Caco-2 (cell line): ENCODE results near the gene SELENOO. TPM values are rescaled to one million over a fixed set of nuclear protein-coding genes. Genes with fewer than 3 reads are reported as not detected.

Experiments used
- BruUV-seq: library from RNA; stranded (reverse); fragments of 400-500 nt; replicated peaks from 2 replicates; lab custom pipeline; 2021; lab: Mats Ljungman, UMichigan
- CTCF ChIA-PET: fragments of 300-600 bp; sonication (Branson Sonifier 250); formaldehyde crosslinking; loops from one replicate; lab custom pipeline; 2022; ENCODE audit warnings: antibody characterized with exemption; lab: Charles Lee
- POLR2A ChIA-PET: fragments of 300-600 bp; sonication (Branson Sonifier 250); formaldehyde crosslinking; loops from one replicate; lab custom pipeline; 2022; ENCODE audit warnings: antibody characterized with exemption; lab: Charles Lee
- DNase-seq, 2 experiments: peaks; one replicate each; pipeline versions ENCODE4 v3.0.0 to v3.0.0-alpha.2; 2020 to 2022
- H3K27me3 ChIP-seq: replicated peaks from 2 replicates; pipeline ENCODE4 v1.6.0; 2011; ENCODE audit warnings: low read length; ENCODE audit not compliant: control insufficient read depth, insufficient read depth
- H3K36me3 ChIP-seq: 2 replicates; pipeline ENCODE4 v1.5.1; 2011; ENCODE audit warnings: low read length; ENCODE audit not compliant: control insufficient read depth, insufficient read depth
- H3K4me1 ChIP-seq: fragments of 250-450 bp; sonication (Bioruptor Pico); 2 replicates; pipeline ENCODE4 v1.5.1; 2020; ENCODE audit warnings: mild to moderate bottlenecking
- H3K4me3 ChIP-seq: 2 replicates; pipeline ENCODE4 v1.5.1; 2011; ENCODE audit warnings: low read depth, mild to moderate bottlenecking, control low read depth, low read length
- H3K9me3 ChIP-seq: fragments of 250-450 bp; sonication (Bioruptor Pico); 2 replicates; pipeline ENCODE4 v1.5.1; 2020; ENCODE audit warnings: mild to moderate bottlenecking, moderate library complexity
- H3K27ac Mint-ChIP-seq: one replicate; pipeline ENCODE4 v1.8.0; 2022; ENCODE audit warnings: mixed read lengths; ENCODE audit not compliant: unreplicated experiment
- H3K27me3 Mint-ChIP-seq: one replicate; pipeline ENCODE4 v1.8.0; 2022; ENCODE audit warnings: mixed read lengths; ENCODE audit not compliant: insufficient read depth, unreplicated experiment
- H3K36me3 Mint-ChIP-seq: one replicate; pipeline ENCODE4 v1.8.0; 2022; ENCODE audit warnings: mild to moderate bottlenecking, mixed read lengths; ENCODE audit not compliant: insufficient read depth, unreplicated experiment
- H3K4me1 Mint-ChIP-seq: one replicate; pipeline ENCODE4 v1.8.0; 2022; ENCODE audit warnings: low read depth, mixed read lengths; ENCODE audit not compliant: unreplicated experiment
- H3K4me3 Mint-ChIP-seq: one replicate; pipeline ENCODE4 v1.8.0; 2022; ENCODE audit warnings: mild to moderate bottlenecking, moderate library complexity, mixed read lengths; ENCODE audit not compliant: unreplicated experiment
- H3K9me3 Mint-ChIP-seq: one replicate; pipeline ENCODE4 v1.8.0; 2022; ENCODE audit warnings: mixed read lengths; ENCODE audit not compliant: unreplicated experiment
- CTCF ChIP-seq, 2 experiments: fragments of 200-600 bp in 1 of 2; IDR thresholded peaks; 1 replicate in 1 of 2; 2 replicates in 1 of 2; pipeline versions ENCODE4 v1.5.1 to v1.8.0; 2011 to 2022; ENCODE audit warnings: antibody characterized with exemption in 1 of 2, control low read depth in 1 of 2, inconsistent platforms in 1 of 2, low read depth in 1 of 2, low read length in 1 of 2, mild to moderate bottlenecking in 1 of 2, moderate library complexity in 1 of 2; ENCODE audit not compliant: insufficient read depth in 1 of 2, severe bottlenecking in 1 of 2, unreplicated experiment in 1 of 2
- intact Hi-C: fragments of 100-400 bp; cut with micrococcal nuclease; formaldehyde crosslinking; loops from one replicate; pipeline ENCODE4 v1.10.0; 2022; ENCODE audit not compliant: unreplicated experiment
- total RNA-seq: library from RNA; stranded (reverse); gene quantifications from 2 replicates; pipeline ENCODE4 v1.2.3, GENCODE V29; 2022

Gene SELENOO
- total RNA-seq, 1 experiment from 2014 or later = 29.3 TPM

GRCh38 chr22:50160947-50161346 lies 39.9 kb upstream of the SELENOO start:
- Mint-ChIP-seq H3K27ac (no peak overlapping the region), H3K36me3 (no peaks in the 10 kb centered on the region), H3K9me3 (no peaks in the 10 kb centered on the region), H3K4me1 (no peaks in the 10 kb centered on the region), H3K27me3 (peaks cover 5% of the 10 kb centered on the region), H3K4me3 (no peak overlapping the region)
- no peak overlapping the region for H3K4me3 ChIP-seq
- no peaks in the 10 kb centered on the region for H3K9me3 ChIP-seq
- DNase-seq = no peak
- ChIA-PET CTCF (no interaction called here), POLR2A (no interaction called here)
- no TSS peak for BruUV-seq
- H3K27me3 ChIP-seq = no peaks in the 10 kb centered on the region; the same call in 1 of the 2 replicates
- H3K4me1 ChIP-seq = no peaks in the 10 kb centered on the region
- H3K36me3 ChIP-seq = no peaks in the 10 kb centered on the region
- intact Hi-C loops = no loop called here
- TF ChIP-seq CTCF (IDR thresholded peaks at IDR 0.05; ENCODE audit: insufficient read depth in 1 of 2, low read depth in 1 of 2, low read length in 1 of 2, severe bottlenecking in 1 of 2, unreplicated experiment in 1 of 2) = no peak

GRCh38 chr22:50161508-50162390 lies 39.1 kb upstream of the SELENOO start:
- intact Hi-C loops = no loop called here
- Histone ChIP-seq H3K4me1 (no peaks in the 10 kb centered on the region), H3K36me3 (no peaks in the 10 kb centered on the region), H3K4me3 (no peak overlapping the region), H3K27me3 (no peaks in the 10 kb centered on the region; the same call in 1 of the 2 replicates), H3K9me3 (no peaks in the 10 kb centered on the region)
- Mint-ChIP-seq H3K4me1 (no peaks in the 10 kb centered on the region), H3K36me3 (no peaks in the 10 kb centered on the region), H3K27ac (no peak overlapping the region), H3K9me3 (no peaks in the 10 kb centered on the region), H3K4me3 (no peak overlapping the region), H3K27me3 (peaks cover 5% of the 10 kb centered on the region)
- no peak for TF ChIP-seq CTCF (IDR thresholded peaks at IDR 0.05; ENCODE audit: insufficient read depth in 1 of 2, low read depth in 1 of 2, low read length in 1 of 2, severe bottlenecking in 1 of 2, unreplicated experiment in 1 of 2)
- POLR2A ChIA-PET = no interaction called here
- BruUV-seq = no TSS peak
- CTCF ChIA-PET = no interaction called here
- DNase-seq = no peak

GRCh38 chr22:50162391-50162956 lies 38.3 kb upstream of the SELENOO start:
- TF ChIP-seq CTCF (IDR thresholded peaks at IDR 0.05; ENCODE audit: insufficient read depth in 1 of 2, low read depth in 1 of 2, low read length in 1 of 2, severe bottlenecking in 1 of 2, unreplicated experiment in 1 of 2) = no peak
- ChIA-PET POLR2A (no interaction called here), CTCF (no interaction called here)
- Histone ChIP-seq H3K4me3 (no peak overlapping the region), H3K27me3 (no peaks in the 10 kb centered on the region; the same call in 1 of the 2 replicates), H3K36me3 (no peaks in the 10 kb centered on the region), H3K9me3 (no peaks in the 10 kb centered on the region), H3K4me1 (no peaks in the 10 kb centered on the region)
- Mint-ChIP-seq H3K9me3 (no peaks in the 10 kb centered on the region), H3K4me1 (no peaks in the 10 kb centered on the region), H3K27ac (no peak overlapping the region), H3K27me3 (peaks cover 2% of the 10 kb centered on the region), H3K4me3 (no peak overlapping the region), H3K36me3 (no peaks in the 10 kb centered on the region)
- intact Hi-C loops = no loop called here
- DNase-seq = no peak
- BruUV-seq = no TSS peak
